ENCODE measurements around the gene EFEMP1. TPM values are rescaled to one million over a fixed set of nuclear protein-coding genes. Genes with fewer than 3 reads are reported as not detected.
A peak's percentile ranks its signal among the peaks of the same experiment; 100 is the strongest.

Gene EFEMP1
- total RNA-seq, 1 donor from 2014 or later: 2.3 TPM

DNA sequence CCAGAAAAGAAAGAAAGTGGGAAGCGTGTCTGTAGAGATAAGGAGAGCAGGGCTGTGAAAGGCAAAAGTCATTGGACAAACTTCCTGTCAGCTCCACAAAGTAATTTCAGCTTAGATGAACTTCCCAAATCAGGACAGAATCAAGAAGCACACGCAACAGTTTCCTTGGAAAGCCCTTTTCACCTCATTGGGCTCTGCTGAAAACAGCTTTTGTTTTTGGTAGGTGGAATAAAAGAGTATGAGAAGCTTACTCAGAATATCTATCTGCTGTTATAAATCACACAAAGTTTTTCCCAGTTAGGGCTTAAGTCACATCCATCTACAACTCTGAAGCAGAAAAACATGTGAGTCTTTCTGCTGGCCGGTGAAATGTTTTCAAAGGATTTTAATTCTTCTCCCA lies 42.4 kb upstream of the EFEMP1 start:
- no peaks in the 10 kb centered on the region for H3K9me3 Mint-ChIP-seq (ENCODE audit: unreplicated experiment)
- no peaks in the 10 kb centered on the region for H3K27me3 Mint-ChIP-seq (ENCODE audit: unreplicated experiment)
- DNase-seq (ENCODE audit: low spot score): no peak
- H3K27ac Mint-ChIP-seq (ENCODE audit: unreplicated experiment): peak overlapping the region; percentile 84
- no peak for TF ChIP-seq CTCF (IDR thresholded peaks at IDR 0.05; ENCODE audit: unreplicated experiment)
- H3K4me1 Mint-ChIP-seq (ENCODE audit: unreplicated experiment): peaks cover 26% of the 10 kb centered on the region
- no peak overlapping the region for H3K4me3 Mint-ChIP-seq (ENCODE audit: unreplicated experiment)
- no peaks in the 10 kb centered on the region for H3K36me3 Mint-ChIP-seq (ENCODE audit: low read depth, unreplicated experiment)

GRCh38 chr2:55965276-55965675 lies 41.7 kb upstream of the EFEMP1 start:
- peaks cover 26% of the 10 kb centered on the region for H3K4me1 Mint-ChIP-seq (ENCODE audit: unreplicated experiment)
- TF ChIP-seq CTCF (IDR thresholded peaks at IDR 0.05; ENCODE audit: unreplicated experiment): no peak
- H3K9me3 Mint-ChIP-seq (ENCODE audit: unreplicated experiment): no peaks in the 10 kb centered on the region
- no peaks in the 10 kb centered on the region for H3K36me3 Mint-ChIP-seq (ENCODE audit: low read depth, unreplicated experiment)
- no peak for DNase-seq (ENCODE audit: low spot score)
- no peak overlapping the region for H3K27ac Mint-ChIP-seq (ENCODE audit: unreplicated experiment)
- no peak overlapping the region for H3K4me3 Mint-ChIP-seq (ENCODE audit: unreplicated experiment)
- no peaks in the 10 kb centered on the region for H3K27me3 Mint-ChIP-seq (ENCODE audit: unreplicated experiment)

- TF ChIP-seq CTCF (IDR thresholded peaks at IDR 0.05; ENCODE audit: unreplicated experiment): no peak
- Mint-ChIP-seq H3K27ac (ENCODE audit: unreplicated experiment) (no peak overlapping the region), H3K27me3 (ENCODE audit: unreplicated experiment) (no peaks in the 10 kb centered on the region), H3K4me3 (ENCODE audit: unreplicated experiment) (no peak overlapping the region), H3K9me3 (ENCODE audit: unreplicated experiment) (no peaks in the 10 kb centered on the region), H3K4me1 (ENCODE audit: unreplicated experiment) (peaks cover 26% of the 10 kb centered on the region), H3K36me3 (ENCODE audit: low read depth, unreplicated experiment) (no peaks in the 10 kb centered on the region)
- DNase-seq (ENCODE audit: low spot score): no peak
Observed at GRCh38 chr2:55962915-55963314, 39.3 kb upstream of the EFEMP1 start.

GRCh38 chr2:55961318-55961911 lies 37.8 kb upstream of the EFEMP1 start:
- Mint-ChIP-seq H3K9me3 (ENCODE audit: unreplicated experiment) (no peaks in the 10 kb centered on the region), H3K27ac (ENCODE audit: unreplicated experiment) (no peak overlapping the region), H3K36me3 (ENCODE audit: low read depth, unreplicated experiment) (no peaks in the 10 kb centered on the region), H3K4me1 (ENCODE audit: unreplicated experiment) (peaks cover 25% of the 10 kb centered on the region), H3K4me3 (ENCODE audit: unreplicated experiment) (no peak overlapping the region), H3K27me3 (ENCODE audit: unreplicated experiment) (no peaks in the 10 kb centered on the region)
- DNase-seq (ENCODE audit: low spot score): no peak
- peak; percentile 72 for TF ChIP-seq CTCF (IDR thresholded peaks at IDR 0.05; ENCODE audit: unreplicated experiment)

- H3K27ac Mint-ChIP-seq (ENCODE audit: unreplicated experiment): no peak overlapping the region
- no peaks in the 10 kb centered on the region for H3K36me3 Mint-ChIP-seq (ENCODE audit: low read depth, unreplicated experiment)
- H3K9me3 Mint-ChIP-seq (ENCODE audit: unreplicated experiment): no peaks in the 10 kb centered on the region
- no peak for DNase-seq (ENCODE audit: low spot score)
- H3K4me3 Mint-ChIP-seq (ENCODE audit: unreplicated experiment): no peak overlapping the region
- peaks cover 3% of the 10 kb centered on the region for H3K4me1 Mint-ChIP-seq (ENCODE audit: unreplicated experiment)
- no peaks in the 10 kb centered on the region for H3K27me3 Mint-ChIP-seq (ENCODE audit: unreplicated experiment)
- TF ChIP-seq CTCF (IDR thresholded peaks at IDR 0.05; ENCODE audit: unreplicated experiment): no peak
Observed at GRCh38 chr2:55958756-55959155, 35.2 kb upstream of the EFEMP1 start.

Data from endothelial cell (in vitro differentiated cells).